Left colon (tissue), 2 donors: ENCODE measurements around the gene CHPT1. TPM values are rescaled to one million over a fixed set of nuclear protein-coding genes. Genes with fewer than 3 reads are reported as not detected.

Experiments
- ATAC-seq: fragments of 200-7000 bp; cut with Tn5 transposase; one replicate; pipeline ENCODE4 v1.9.1; 2020; ENCODE audit warnings: mild to moderate bottlenecking, moderate library complexity
- DNase-seq, 2 donors: peaks; one replicate each; pipeline ENCODE4 v3.0.0-alpha.2; 2020
- intact Hi-C, 2 donors: fragments of 100-400 bp; cut with DNase I in 1 of 2; cut with micrococcal nuclease in 1 of 2; formaldehyde crosslinking; loops; one replicate each; pipeline versions ENCODE4 v1.11.2 to v1.14.0; 2022; cut with DNase I, micrococcal nuclease
- total RNA-seq, 2 donors: library from RNA; stranded (reverse); fragmentation: NEBNext Ultra II Directional; extraction: Animal tissue kit (Norgen Biotek cat#: 25700); gene quantifications; one replicate each; pipeline ENCODE4 v1.2.1, GENCODE V29; 2021
- donor health status: DM: no; HTN: no; CAD: no.
- donor health status: DM: yes; HTN: yes; CAD: no.

Gene CHPT1
- total RNA-seq, 2 donors from 2014 or later, result 92.5 to 104 TPM

- intact Hi-C loops, result no loop called here
- DNase-seq (no peak), ATAC-seq (no peak)
Measured at GRCh38 chr12:101746661-101747060, 49.2 kb downstream of the CHPT1 start.

GRCh38 chr12:101747697-101748096 lies 50.3 kb downstream of the CHPT1 start:
- ATAC-seq, result peak; percentile 29
- intact Hi-C loops, result no loop called here

GRCh38 chr12:101748907-101749306 lies 51.5 kb downstream of the CHPT1 start:
- no peak for ATAC-seq
- intact Hi-C loops, result no loop called here
- DNase-seq, result no peak

More at GRCh38 chr12:101747697-101748096, 50.3 kb downstream of the CHPT1 start:
- DNase-seq, result no peak

GRCh38 chr12:101749657-101750056 lies 52.2 kb downstream of the CHPT1 start:
- DNase-seq (no peak), ATAC-seq (peak; percentile 16)
- intact Hi-C loops, result loop anchor here in 1 of 2 donors (10.0 kb wide), 1 partner anchor 185 kb away; no protein-coding TSS in a partner anchor

- DNase-seq, result no peak
- ATAC-seq, result no peak
- intact Hi-C loops, result loop anchor here in 1 of 2 donors (10.0 kb wide), 1 partner anchor 185 kb away; no protein-coding TSS in a partner anchor
Measured at GRCh38 chr12:101750152-101750551, 52.7 kb downstream of the CHPT1 start.

GRCh38 chr12:101759396-101760047 lies 62.1 kb downstream of the CHPT1 start:
- DNase-seq (no peak), ATAC-seq (peak; percentile 67)
- intact Hi-C loops, result loop anchor here in 1 of 2 donors (10.0 kb wide), 1 partner anchor 195 kb away; no protein-coding TSS in a partner anchor

- intact Hi-C loops, result no loop called here
Measured at GRCh38 chr12:101761350-101761749, 63.9 kb downstream of the CHPT1 start.

GRCh38 chr12:101761781-101762180 lies 64.3 kb downstream of the CHPT1 start:
- ATAC-seq (no peak), DNase-seq (no peak)
- intact Hi-C loops, result no loop called here

More at GRCh38 chr12:101761350-101761749, 63.9 kb downstream of the CHPT1 start:
- DNase-seq, result no peak
- no peak for ATAC-seq

- ATAC-seq (peak; percentile 35), DNase-seq (no peak)
- intact Hi-C loops, result no loop called here
Measured at GRCh38 chr12:101763246-101763931, 65.9 kb downstream of the CHPT1 start.

GRCh38 chr12:101764051-101764792 lies 66.8 kb downstream of the CHPT1 start:
- peak; percentile 62 for ATAC-seq
- intact Hi-C loops, result no loop called here
- DNase-seq, result no peak

GRCh38 chr12:101767537-101767936 lies 70.1 kb downstream of the CHPT1 start:
- intact Hi-C loops, result no loop called here
- DNase-seq (no peak), ATAC-seq (no peak)

GRCh38 chr12:101768781-101769180 lies 71.3 kb downstream of the CHPT1 start:
- ATAC-seq (no peak), DNase-seq (no peak)
- intact Hi-C loops, result no loop called here

GRCh38 chr12:101769865-101770264 lies 72.4 kb downstream of the CHPT1 start:
- intact Hi-C loops, result loop anchor here in 1 of 2 donors (10.0 kb wide), 1 partner anchor 65 kb away; the partner anchor contains the start of gene GNPTAB
- DNase-seq (no peak), ATAC-seq (no peak)

- DNase-seq (no peak), ATAC-seq (peak; percentile 40)
- intact Hi-C loops, result loop anchor here in 1 of 2 donors (10.0 kb wide), 1 partner anchor 63 kb away; the partner anchor contains the start of gene GNPTAB
Measured at GRCh38 chr12:101772012-101772775, 74.8 kb downstream of the CHPT1 start.

GRCh38 chr12:101773650-101774162 lies 76.3 kb downstream of the CHPT1 start:
- intact Hi-C loops, result loop anchor here (2.0 to 10.0 kb wide), 2 partner anchors 61 to 65 kb away; partner anchors contain the start of gene GNPTAB (in 1 of the 2)
- peak; percentile 39 to 54 for DNase-seq
- peak; percentile 77 for ATAC-seq

- intact Hi-C loops, result loop anchor here (2.0 to 10.0 kb wide), 2 partner anchors 59 to 63 kb away; partner anchors contain the start of gene GNPTAB (in 1 of the 2)
- no peak for ATAC-seq
Measured at GRCh38 chr12:101775816-101776215, 78.4 kb downstream of the CHPT1 start.

GRCh38 chr12:101777485-101777884 lies 80.0 kb downstream of the CHPT1 start:
- ATAC-seq, result peak; percentile 38
- no peak for DNase-seq
- intact Hi-C loops, result loop anchor here in 1 of 2 donors (10.0 kb wide), 1 partner anchor 57 kb away; the partner anchor contains the start of gene GNPTAB

More at GRCh38 chr12:101775816-101776215, 78.4 kb downstream of the CHPT1 start:
- DNase-seq, result no peak

- no peak for DNase-seq
- no peak for ATAC-seq
- intact Hi-C loops, result loop anchor here in 1 of 2 donors (10.0 kb wide), 1 partner anchor 57 kb away; the partner anchor contains the start of gene GNPTAB
Measured at GRCh38 chr12:101777978-101778377, 80.5 kb downstream of the CHPT1 start.
